Panc1 (cell line): ENCODE results near the gene CREB3L2. TPM values are rescaled to one million over a fixed set of nuclear protein-coding genes. Genes with fewer than 3 reads are reported as not detected.

Source experiments
- ATAC-seq: fragments of 200-7000 bp; cut with Tn5 transposase; 2 replicates; pipeline ENCODE4 v1.9.1; 2020; ENCODE audit warnings: mild to moderate bottlenecking, moderate library complexity
- BruUV-seq: library from RNA; stranded (reverse); fragments of 400-500 nt; replicated peaks from 2 replicates; lab custom pipeline; 2021; lab: Mats Ljungman, UMichigan
- CTCF ChIA-PET: fragments of 300-600 bp; sonication (Branson Sonifier 250); formaldehyde crosslinking; loops from one replicate; lab custom pipeline; 2022; ENCODE audit warnings: antibody characterized with exemption; lab: Charles Lee
- POLR2A ChIA-PET: fragments of 300-600 bp; sonication (Branson Sonifier 250); formaldehyde crosslinking; loops from one replicate; lab custom pipeline; 2022; ENCODE audit warnings: antibody characterized with exemption; lab: Charles Lee
- DNase-seq: peaks from one replicate; pipeline ENCODE4 v3.0.0-alpha.2; 2010; ENCODE audit warnings: low read depth, low spot score
- H3K27ac ChIP-seq: 2 replicates; pipeline ENCODE4 v1.5.1; 2011; ENCODE audit warnings: mild to moderate bottlenecking, low read length, inconsistent platforms
- H3K27me3 ChIP-seq: fragments of 200-500 bp; sonication (Bioruptor generic); 2 replicates; pipeline ENCODE4 v1.6.0; 2014; ENCODE audit warnings: low read length, inconsistent platforms; ENCODE audit not compliant: control insufficient read depth, insufficient read depth
- H3K36me3 ChIP-seq: fragments of 200-500 bp; sonication (Bioruptor generic); 2 replicates; pipeline ENCODE4 v1.5.1; 2014; ENCODE audit warnings: inconsistent platforms, mild to moderate bottlenecking, low read length, moderate library complexity; ENCODE audit not compliant: control insufficient read depth, insufficient read depth
- H3K4me1 ChIP-seq: 2 replicates; pipeline ENCODE4 v1.5.1; 2011; ENCODE audit warnings: inconsistent platforms, mild to moderate bottlenecking, low read length, moderate library complexity; ENCODE audit not compliant: control insufficient read depth, insufficient read depth
- H3K4me3 ChIP-seq, 2 experiments: 2 replicates each; pipeline ENCODE4 v1.5.1; 2011 to 2012; ENCODE audit warnings: low read depth in 2 of 2, low read length in 2 of 2, mild to moderate bottlenecking in 2 of 2, inconsistent platforms in 1 of 2, moderate library complexity in 1 of 2
- H3K9me3 ChIP-seq: fragments of 200-500 bp; sonication (Bioruptor generic); 2 replicates; pipeline ENCODE4 v1.5.1; 2014; ENCODE audit warnings: low read depth, mild to moderate bottlenecking, inconsistent platforms, low read length, moderate library complexity; ENCODE audit not compliant: control insufficient read depth, insufficient read depth
- CTCF ChIP-seq: fragments of 450-650 bp; IDR thresholded peaks from 2 replicates; pipeline ENCODE4 v1.5.1; 2017; ENCODE audit warnings: mild to moderate bottlenecking
- POLR2AphosphoS5 ChIP-seq: IDR thresholded peaks from 2 replicates; pipeline ENCODE4 v1.6.1; 2012; ENCODE audit warnings: mild to moderate bottlenecking, low read depth, low read length, moderate library complexity
- REST ChIP-seq, 2 experiments: IDR thresholded peaks; 2 replicates each; pipeline ENCODE4 v1.6.1; 2011 to 2012; ENCODE audit warnings: low read depth in 2 of 2, control low read depth in 1 of 2, low read length in 1 of 2, mild to moderate bottlenecking in 1 of 2, moderate library complexity in 1 of 2; ENCODE audit not compliant: insufficient read depth in 1 of 2
- SIN3A ChIP-seq: IDR thresholded peaks from 2 replicates; pipeline ENCODE4 v1.6.1; 2012; ENCODE audit warnings: low read depth, mild to moderate bottlenecking, low read length, moderate library complexity, borderline replicate concordance; ENCODE audit not compliant: insufficient read depth
- TCF7L2 ChIP-seq: IDR thresholded peaks from 2 replicates; pipeline ENCODE4 v1.6.1; 2011; ENCODE audit warnings: mild to moderate bottlenecking, low read depth, low read length, inconsistent platforms
- in situ Hi-C: cut with HindIII; loops from 2 replicates; pipeline ENCODE4 v1.10.0; 2016; ENCODE audit warnings: low sequenced_read_pairs, low pct_unique_long_range_greater_than_20kb
- intact Hi-C: fragments of 100-400 bp; cut with micrococcal nuclease; formaldehyde crosslinking; loops from one replicate; pipeline ENCODE4 v1.10.0; 2022; ENCODE audit not compliant: unreplicated experiment
- total RNA-seq: library from RNA; stranded (reverse); gene quantifications from one replicate; pipeline ENCODE4 v1.2.1, GENCODE V29; 2021; ENCODE audit not compliant: unreplicated experiment

The CREB3L2 gene
- total RNA-seq, 1 experiment from 2014 or later = 22.7 TPM

- TF ChIP-seq TCF7L2 (no peak), REST (IDR thresholded peaks at IDR 0.05; ENCODE audit: insufficient read depth in 1 of 2, low read depth in 2 of 2, low read length in 1 of 2) (no peak), POLR2AphosphoS5 (no peak), CTCF (no peak), SIN3A (no peak)
- CTCF ChIA-PET = no interaction called here
- no peak for DNase-seq
Measured at GRCh38 chr7:137962875-137963507, 38.9 kb downstream of the CREB3L2 start.

DNA sequence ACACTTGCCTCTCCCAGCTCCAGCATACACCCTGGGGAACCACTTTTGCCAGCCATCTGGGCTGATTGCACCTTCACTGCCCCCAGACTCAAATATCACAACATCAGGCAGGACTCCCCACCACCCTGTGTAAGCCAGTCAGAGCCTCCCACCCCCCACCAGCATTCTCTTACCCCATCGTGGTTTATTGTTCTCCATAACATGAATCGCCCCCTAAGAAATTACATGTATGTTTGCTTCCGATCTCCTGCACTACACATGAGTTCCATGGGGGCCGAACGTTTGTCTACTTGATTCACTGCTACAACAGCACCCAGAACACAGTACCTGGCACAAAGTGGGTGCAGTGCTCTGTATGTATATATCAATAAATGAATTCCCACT, 39.4 kb downstream of the CREB3L2 start:
- in situ Hi-C loops (no loop called here), intact Hi-C loops (no loop called here)
- TF ChIP-seq REST (IDR thresholded peaks at IDR 0.05; ENCODE audit: insufficient read depth in 1 of 2, low read depth in 2 of 2, low read length in 1 of 2) (no peak), SIN3A (no peak), POLR2AphosphoS5 (no peak), CTCF (no peak), TCF7L2 (no peak)
- H3K36me3 ChIP-seq = no peaks in the 10 kb centered on the region
- ATAC-seq = no peak
- DNase-seq = no peak
- no peaks in the 10 kb centered on the region for H3K9me3 ChIP-seq
- H3K4me3 ChIP-seq = no peak overlapping the region
- no peak overlapping the region for H3K27ac ChIP-seq
- POLR2A ChIA-PET = no interaction called here
- CTCF ChIA-PET = no interaction called here
- H3K4me1 ChIP-seq = no peaks in the 10 kb centered on the region
- H3K27me3 ChIP-seq = no peaks in the 10 kb centered on the region
- BruUV-seq = no TSS peak

More at GRCh38 chr7:137962875-137963507, 38.9 kb downstream of the CREB3L2 start:
- Histone ChIP-seq H3K27me3 (no peaks in the 10 kb centered on the region), H3K4me3 (no peak overlapping the region), H3K36me3 (no peaks in the 10 kb centered on the region), H3K9me3 (no peaks in the 10 kb centered on the region), H3K27ac (no peak overlapping the region), H3K4me1 (no peaks in the 10 kb centered on the region)
- intact Hi-C loops = no loop called here
- POLR2A ChIA-PET = no interaction called here
- no TSS peak for BruUV-seq
- no peak for ATAC-seq
- in situ Hi-C loops = no loop called here
